ENCODE data around the gene ZNF217.
A peak's percentile ranks its signal among the peaks of the same experiment; 100 is the strongest.
"Not testable (repeated sequence)": the region's sequence is repeated elsewhere in the genome, so short reads cannot be mapped to it uniquely, and the experiment has no call there.

ZNF217 gene

DNA sequence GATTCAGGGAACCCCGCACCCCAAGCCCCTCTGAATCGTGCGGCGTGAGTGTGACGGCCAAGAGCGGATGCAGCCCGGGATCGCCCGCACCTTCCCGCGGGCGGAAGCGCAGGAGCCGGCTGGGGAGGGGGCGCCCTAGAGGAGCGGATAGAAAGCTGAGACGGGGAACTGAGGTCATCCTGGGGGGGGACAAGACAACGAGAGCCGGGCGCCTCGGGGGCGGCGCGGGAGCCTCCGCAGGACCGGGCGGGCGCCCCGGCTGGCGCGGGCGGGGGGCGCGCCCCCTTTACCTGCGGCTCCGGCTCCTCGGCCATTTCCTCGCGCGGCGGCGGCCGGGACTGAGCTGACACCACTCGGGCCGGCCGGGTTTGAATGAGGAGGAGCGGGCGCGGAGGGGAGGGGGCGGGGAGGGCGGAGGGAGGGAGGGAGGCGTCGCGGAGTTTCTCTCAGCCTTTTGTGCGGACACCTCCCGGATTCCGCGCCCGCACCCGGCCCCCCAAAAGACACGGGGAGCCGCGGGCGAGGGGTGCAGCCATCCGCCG is at the start of gene ZNF217:
Gene ZNF217, minus strand, starts transcription at position 374 of the 542 bp plus-strand sequence. CDS start 11,013 bp downstream, outside the sequence.
- DNase-seq (ENCODE audit: low spot score) (peak; percentile 98), ATAC-seq (ENCODE audit: low read depth) (peak; percentile 51)
- Histone ChIP-seq H3K4me1 (ENCODE audit: insufficient read depth, poor library complexity, severe bottlenecking) (peaks cover 38% of the 10 kb centered on the region), H3K27ac (ENCODE audit: poor library complexity, severe bottlenecking) (peak within 1 kb of the TSS; percentile 91), H3K4me3 (ENCODE audit: severe bottlenecking) (peak within 1 kb of the TSS; percentile 61)
- not testable (repeated sequence) for H3K36me3 ChIP-seq (ENCODE audit: low read depth); H3K9me3 ChIP-seq (ENCODE audit: severe bottlenecking); H3K27me3 ChIP-seq (ENCODE audit: insufficient read depth, poor library complexity, severe bottlenecking)

DNA sequence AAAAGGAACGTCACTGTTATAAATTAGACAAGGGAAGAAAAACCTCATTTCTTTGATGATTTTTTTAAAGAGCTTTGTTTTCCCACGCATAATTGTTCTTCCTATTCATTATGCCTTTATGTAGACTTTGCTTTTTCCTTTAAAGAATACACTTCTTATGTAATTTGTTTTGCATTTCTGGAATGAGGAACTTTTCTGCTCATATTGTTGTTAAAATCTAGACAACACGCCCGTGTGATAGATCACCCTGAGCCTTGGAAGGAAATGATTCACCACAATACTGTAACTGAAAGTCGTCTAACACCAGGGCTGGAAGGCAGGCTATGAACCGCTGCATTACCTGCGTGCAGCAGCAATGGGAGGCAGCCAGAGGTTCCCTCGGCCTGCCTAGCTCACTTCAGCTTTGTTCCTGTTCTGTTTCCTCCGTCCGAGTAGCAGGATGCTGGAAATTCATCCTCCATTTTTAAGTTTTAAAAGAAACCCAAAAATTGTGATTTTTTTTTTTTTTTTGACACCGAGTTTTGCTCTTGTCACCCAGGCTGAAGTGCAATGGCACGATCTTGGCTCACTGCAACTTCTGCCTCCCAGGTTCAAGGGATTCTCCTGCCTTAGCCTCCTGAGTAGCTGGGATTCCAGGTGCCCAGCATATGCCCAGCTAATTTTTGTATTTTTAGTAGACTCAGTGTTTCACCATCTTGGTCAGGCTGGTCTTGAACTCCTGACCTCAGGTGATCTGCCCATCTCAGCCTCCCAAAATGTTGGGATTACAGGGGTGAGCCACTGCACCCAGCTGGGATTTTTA is 49.6 kb upstream of the ZNF217 start:
- Histone ChIP-seq H3K4me1 (ENCODE audit: insufficient read depth, poor library complexity, severe bottlenecking) (peaks cover 21% of the 10 kb centered on the region), H3K36me3 (ENCODE audit: low read depth) (no peaks in the 10 kb centered on the region), H3K27ac (ENCODE audit: poor library complexity, severe bottlenecking) (peak overlapping the region; percentile 96), H3K9me3 (ENCODE audit: severe bottlenecking) (no peaks in the 10 kb centered on the region), H3K4me3 (ENCODE audit: severe bottlenecking) (no peak overlapping the region), H3K27me3 (ENCODE audit: insufficient read depth, poor library complexity, severe bottlenecking) (no peaks in the 10 kb centered on the region)
- peak; percentile 85 for DNase-seq (ENCODE audit: low spot score)
- ATAC-seq (ENCODE audit: low read depth) = peak; percentile 97
- TF ChIP-seq CTCF (IDR thresholded peaks at IDR 0.05; ENCODE audit: poor library complexity, severe bottlenecking) = no peak

- peaks cover 21% of the 10 kb centered on the region for H3K4me1 ChIP-seq (ENCODE audit: insufficient read depth, poor library complexity, severe bottlenecking)
- H3K9me3 ChIP-seq (ENCODE audit: severe bottlenecking) = no peaks in the 10 kb centered on the region
- TF ChIP-seq CTCF (IDR thresholded peaks at IDR 0.05; ENCODE audit: poor library complexity, severe bottlenecking) = no peak
- H3K36me3 ChIP-seq (ENCODE audit: low read depth) = no peaks in the 10 kb centered on the region
- peak; percentile 74 for ATAC-seq (ENCODE audit: low read depth)
- peak; percentile 69 for DNase-seq (ENCODE audit: low spot score)
- H3K27me3 ChIP-seq (ENCODE audit: insufficient read depth, poor library complexity, severe bottlenecking) = no peaks in the 10 kb centered on the region
- H3K27ac ChIP-seq (ENCODE audit: poor library complexity, severe bottlenecking) = peak overlapping the region; percentile 96
- H3K4me3 ChIP-seq (ENCODE audit: severe bottlenecking) = no peak overlapping the region
These were observed 48.8 kb upstream of the ZNF217 start for GRCh38 chr20:53642196-53643030.

DNA sequence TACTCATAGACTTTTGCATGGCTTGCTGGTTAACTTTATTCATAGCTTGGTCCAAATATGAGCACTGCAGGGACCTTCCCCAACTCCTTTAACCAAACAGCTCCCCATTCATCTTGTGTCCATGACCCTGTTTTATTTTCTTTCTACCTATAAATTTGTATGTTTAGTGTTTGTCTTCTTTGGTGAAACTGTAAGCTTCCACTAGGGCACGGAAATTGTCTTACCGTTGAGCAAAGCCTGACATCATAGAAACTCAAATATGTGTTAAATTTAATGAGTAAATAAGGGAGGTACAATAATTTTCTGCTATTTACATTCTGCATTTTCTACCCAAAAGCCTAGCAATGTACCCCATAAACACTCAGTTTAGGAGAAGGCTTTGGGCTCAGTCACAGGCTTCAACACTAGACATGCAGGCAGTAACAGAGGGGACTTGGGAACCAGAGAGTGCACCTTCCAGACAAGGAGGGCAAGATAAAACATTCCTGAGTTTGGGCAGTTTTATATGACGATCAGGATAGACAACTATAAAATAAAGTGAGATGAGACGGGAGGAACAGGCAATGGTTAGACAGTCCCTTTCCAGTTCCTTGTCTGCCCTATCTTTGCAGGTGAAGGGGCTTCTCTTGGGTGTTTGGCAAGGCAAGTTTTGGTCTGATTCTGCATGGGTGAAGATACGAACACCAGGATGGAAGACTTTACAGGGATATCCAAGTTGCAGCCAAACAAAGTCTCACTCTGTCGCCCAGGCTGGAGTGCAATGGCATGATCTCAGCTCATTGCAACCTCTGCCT is 46.2 kb upstream of the ZNF217 start:
- Histone ChIP-seq H3K4me1 (ENCODE audit: insufficient read depth, poor library complexity, severe bottlenecking) (peaks cover 21% of the 10 kb centered on the region), H3K27me3 (ENCODE audit: insufficient read depth, poor library complexity, severe bottlenecking) (no peaks in the 10 kb centered on the region), H3K4me3 (ENCODE audit: severe bottlenecking) (no peak overlapping the region), H3K9me3 (ENCODE audit: severe bottlenecking) (no peaks in the 10 kb centered on the region), H3K36me3 (ENCODE audit: low read depth) (no peaks in the 10 kb centered on the region), H3K27ac (ENCODE audit: poor library complexity, severe bottlenecking) (no peak overlapping the region)
- DNase-seq (ENCODE audit: low spot score) (peak; percentile 12), ATAC-seq (ENCODE audit: low read depth) (no peak)
- no peak for TF ChIP-seq CTCF (IDR thresholded peaks at IDR 0.05; ENCODE audit: poor library complexity, severe bottlenecking)

DNA sequence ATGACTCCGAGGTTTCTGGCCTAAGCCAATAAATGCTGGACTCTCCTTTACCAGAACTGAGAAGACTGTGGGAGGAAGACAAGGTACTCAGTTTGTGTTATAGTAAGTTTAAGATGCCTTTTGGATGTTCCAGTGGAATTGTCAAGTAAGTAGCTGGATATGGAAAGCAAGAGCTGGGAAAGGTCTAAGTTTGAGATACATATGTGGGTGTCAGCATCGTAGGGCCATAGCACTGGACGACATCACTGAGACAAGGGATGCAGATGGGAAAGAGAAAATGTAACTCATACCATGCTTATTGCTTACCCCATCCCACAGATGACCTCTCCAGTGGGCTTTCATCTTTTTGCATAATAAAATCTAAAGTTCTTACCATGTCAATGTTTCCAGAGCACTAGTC is 45.5 kb upstream of the ZNF217 start:
- no peak for ATAC-seq (ENCODE audit: low read depth)
- no peak for TF ChIP-seq CTCF (IDR thresholded peaks at IDR 0.05; ENCODE audit: poor library complexity, severe bottlenecking)
- H3K4me1 ChIP-seq (ENCODE audit: insufficient read depth, poor library complexity, severe bottlenecking) = peaks cover 21% of the 10 kb centered on the region

DNA sequence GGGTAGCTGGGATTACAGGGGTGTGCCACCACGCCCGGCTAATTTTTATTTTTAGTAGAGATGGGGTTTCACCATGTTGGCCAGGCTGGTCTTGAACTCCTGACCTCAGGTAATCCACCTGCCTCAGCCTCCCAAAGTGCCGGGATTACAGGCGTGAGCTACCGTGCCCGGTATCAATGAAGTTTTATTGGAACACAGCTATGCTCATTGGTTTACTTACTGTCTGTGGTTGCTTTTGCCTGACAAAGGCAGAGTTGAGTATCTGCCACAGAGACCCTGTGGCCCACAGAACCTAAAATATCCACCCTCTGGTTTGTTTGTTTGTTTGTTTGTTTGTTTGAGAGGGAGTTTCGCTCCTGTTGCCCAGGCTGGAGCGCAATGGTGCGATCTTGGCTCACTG is 43.7 kb upstream of the ZNF217 start:
- not testable (repeated sequence) for H3K27ac ChIP-seq (ENCODE audit: poor library complexity, severe bottlenecking)
- DNase-seq (ENCODE audit: low spot score) = peak; percentile 27

More for the DNA sequence above, 45.5 kb upstream of the ZNF217 start:
- Histone ChIP-seq H3K9me3 (ENCODE audit: severe bottlenecking) (no peaks in the 10 kb centered on the region), H3K27ac (ENCODE audit: poor library complexity, severe bottlenecking) (no peak overlapping the region), H3K36me3 (ENCODE audit: low read depth) (no peaks in the 10 kb centered on the region), H3K4me3 (ENCODE audit: severe bottlenecking) (no peak overlapping the region), H3K27me3 (ENCODE audit: insufficient read depth, poor library complexity, severe bottlenecking) (no peaks in the 10 kb centered on the region)
- no peak for DNase-seq (ENCODE audit: low spot score)

More for the DNA sequence above, 43.7 kb upstream of the ZNF217 start:
- not testable (repeated sequence) for H3K4me3 ChIP-seq (ENCODE audit: severe bottlenecking); H3K9me3 ChIP-seq (ENCODE audit: severe bottlenecking); H3K36me3 ChIP-seq (ENCODE audit: low read depth); H3K4me1 ChIP-seq (ENCODE audit: insufficient read depth, poor library complexity, severe bottlenecking); ATAC-seq (ENCODE audit: low read depth); H3K27me3 ChIP-seq (ENCODE audit: insufficient read depth, poor library complexity, severe bottlenecking)

Measured in RWPE2 (cell line).